HG03342 (cell line): ENCODE data around the gene RAPGEF3.

Experiments used
- ATAC-seq: cut with Tn5 transposase; IDR thresholded peaks from one replicate; pipeline ENCODE4 v1.9.1; 2021; ENCODE audit warnings: mild to moderate bottlenecking, moderate library complexity; ENCODE audit not compliant: unreplicated experiment

The RAPGEF3 gene

DNA sequence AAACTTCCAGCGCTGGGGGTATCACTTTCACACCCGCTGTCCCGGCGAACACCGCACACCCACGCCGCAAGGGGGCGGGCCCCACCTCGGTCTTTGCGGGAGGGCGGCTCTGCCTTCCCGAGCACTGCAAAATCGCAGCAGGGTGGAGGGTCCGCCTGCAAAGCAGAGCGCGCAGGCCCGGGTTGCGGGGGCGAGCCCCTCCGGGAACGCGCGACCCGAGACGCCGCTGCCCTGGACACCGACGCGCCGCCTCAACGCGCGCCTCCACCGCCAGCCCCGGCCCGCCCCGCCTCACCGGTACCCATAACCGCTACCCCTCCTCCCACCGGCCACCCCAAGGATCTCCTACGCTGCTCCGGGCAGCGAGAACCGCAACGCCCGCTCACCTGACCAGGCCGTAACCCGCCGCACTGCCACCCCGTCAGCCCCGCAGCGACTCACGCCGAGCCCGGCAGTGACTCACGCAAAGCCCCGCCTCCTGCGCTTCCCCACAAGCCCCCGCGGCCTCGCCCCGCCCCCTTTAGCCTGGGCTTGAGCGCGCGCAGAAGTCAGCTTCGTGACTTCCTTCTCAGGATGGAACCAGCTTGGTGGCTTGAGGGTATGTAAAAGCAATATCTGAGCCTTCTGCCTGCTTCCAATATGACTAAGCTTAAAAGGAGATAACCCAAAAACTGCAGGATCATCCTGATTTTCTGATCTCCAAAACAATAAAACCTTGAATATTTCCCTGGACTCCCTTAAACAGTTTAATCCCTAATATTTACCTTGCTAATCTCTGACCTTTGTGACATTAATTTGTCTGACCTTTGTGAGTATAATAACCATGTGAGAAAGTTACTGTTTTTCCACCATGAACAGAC, 52.9 kb downstream of the RAPGEF3 start, which contains the start of gene RPAP3:
TSS of gene RPAP3 (minus strand) at position 465 of the 860 bp plus-strand sequence. CDS start 3,190 bp downstream, outside the sequence.
- peak; percentile 81 for ATAC-seq

DNA sequence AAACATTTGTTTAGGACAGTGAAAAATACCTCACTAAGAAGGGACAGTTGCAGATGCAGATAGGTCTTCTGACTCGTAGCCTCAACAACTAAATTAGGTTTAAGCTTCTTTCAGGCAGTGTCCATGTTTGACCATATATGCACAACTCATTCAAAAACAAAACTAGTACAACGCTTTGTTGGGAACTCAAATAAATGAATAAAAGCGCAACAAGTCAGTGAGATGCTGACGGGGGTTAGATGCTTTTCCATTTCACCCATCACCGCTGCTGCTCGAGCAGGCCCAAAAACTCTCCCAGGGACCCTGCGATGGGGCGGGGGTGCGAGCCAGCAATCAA, 53.5 kb downstream of the RAPGEF3 start:
- no peak for ATAC-seq

DNA sequence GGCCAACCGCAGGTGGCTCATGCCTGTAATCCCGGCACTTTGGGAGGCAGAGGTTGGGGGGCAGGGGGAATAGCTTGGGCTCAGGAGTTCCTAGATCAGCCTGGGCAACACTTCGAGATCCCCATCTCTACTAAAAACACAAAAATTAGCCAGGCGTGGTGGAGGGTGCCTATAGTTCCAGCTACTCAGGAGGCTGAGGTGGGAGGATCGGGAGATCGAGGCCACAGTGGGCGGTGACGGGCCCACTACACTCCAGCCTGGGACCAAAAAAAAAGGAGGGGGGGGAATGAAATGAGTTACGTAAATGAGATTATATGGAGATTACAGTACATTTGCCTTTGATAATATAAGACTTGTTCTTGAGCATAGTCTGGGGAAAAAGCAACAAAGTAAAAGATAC, 54.0 kb downstream of the RAPGEF3 start:
- ATAC-seq, result no peak

DNA sequence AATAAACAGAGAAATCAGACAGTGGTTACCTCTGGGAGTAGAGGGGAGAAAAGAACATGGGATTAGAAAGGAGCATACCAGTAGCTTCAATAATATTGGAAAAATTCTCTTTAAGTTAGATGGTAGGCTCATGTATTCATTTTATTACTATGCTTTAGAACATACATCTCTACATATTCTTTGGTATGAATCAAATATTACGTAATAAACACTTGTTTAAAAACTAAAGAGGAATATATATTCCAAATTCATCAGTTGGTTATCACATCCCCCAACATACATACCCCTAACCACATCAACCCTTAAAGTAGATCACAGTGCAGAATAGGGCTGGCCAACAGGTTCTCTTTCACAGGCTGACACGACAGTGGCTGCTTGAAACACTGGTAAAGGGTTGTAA, 58.4 kb downstream of the RAPGEF3 start:
- ATAC-seq, result no peak

DNA sequence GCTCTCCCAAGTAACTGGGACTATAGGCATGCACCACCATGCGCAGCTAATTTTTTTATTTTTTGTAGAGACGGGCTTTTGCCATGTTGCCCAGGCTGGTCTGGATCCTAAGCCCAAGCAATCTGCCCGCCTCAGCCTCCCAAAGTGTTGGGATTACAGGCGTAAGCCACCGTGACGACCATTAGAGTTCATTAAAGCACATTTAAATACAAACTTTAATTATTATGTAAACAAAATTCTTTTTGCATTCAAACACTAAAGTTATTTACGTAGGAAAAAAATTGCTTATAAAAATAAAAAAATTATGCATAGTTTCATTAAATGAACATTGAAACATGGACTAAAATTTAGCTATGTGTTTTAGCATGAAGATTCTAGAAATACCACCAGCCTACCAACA, 60.0 kb downstream of the RAPGEF3 start:
- ATAC-seq, result no peak

DNA sequence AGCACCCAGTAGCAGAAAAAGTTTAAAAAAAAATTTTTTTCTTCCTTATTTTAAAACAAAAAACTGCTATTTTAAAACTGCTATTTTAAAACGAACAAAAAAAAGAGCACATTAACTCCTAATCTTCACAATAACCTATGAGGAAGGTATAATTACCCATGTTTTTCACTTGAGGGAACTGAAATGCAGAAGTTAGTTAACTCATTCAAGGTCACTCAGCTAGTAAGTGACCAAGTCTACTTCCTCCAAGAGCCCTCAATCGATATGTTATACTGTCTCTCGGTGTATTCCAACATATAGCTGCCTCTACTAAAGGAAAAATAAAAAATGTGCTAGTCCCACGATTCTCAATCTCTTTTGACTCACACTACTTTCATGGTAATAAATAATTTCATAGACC, 60.6 kb downstream of the RAPGEF3 start:
- no peak for ATAC-seq

DNA sequence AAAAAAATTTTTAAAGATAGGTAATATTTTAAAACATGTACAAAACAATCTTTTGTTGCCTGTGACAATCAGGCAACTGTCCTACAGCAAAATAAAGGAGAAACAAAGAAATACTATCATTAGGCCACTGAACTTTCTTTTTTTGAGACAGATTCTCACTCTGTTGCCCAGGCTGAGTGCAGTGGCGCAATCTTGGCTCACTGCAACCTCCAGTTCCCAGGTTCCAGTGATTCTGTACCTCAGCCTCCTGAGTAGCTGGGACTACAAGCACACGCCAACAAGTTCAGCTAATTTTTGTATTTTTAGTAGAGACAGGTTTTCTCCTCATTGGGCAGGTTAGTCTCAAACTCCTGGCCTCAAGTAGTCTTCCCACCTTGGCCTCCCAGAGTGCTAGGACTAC, 69.5 kb downstream of the RAPGEF3 start:
- no peak for ATAC-seq

DNA sequence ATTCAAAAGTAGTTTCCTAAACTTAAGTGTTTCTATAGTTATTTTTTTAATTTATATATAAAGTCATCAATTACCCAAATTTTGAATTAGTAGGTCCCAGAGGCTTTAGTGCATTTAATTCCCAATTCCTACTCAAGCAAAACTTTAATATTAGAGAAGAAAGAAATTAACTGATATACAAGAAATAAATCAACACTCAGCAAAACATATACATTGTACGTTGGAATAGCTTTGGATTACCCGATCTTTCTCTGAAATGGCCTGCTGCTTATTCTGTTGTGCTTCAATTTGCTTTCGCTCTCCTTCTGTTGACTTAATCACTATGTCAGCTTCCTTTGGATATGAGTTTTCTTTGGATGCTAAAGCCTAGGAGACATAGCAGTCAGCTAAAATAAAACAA, 71.0 kb downstream of the RAPGEF3 start:
- ATAC-seq, result no peak

DNA sequence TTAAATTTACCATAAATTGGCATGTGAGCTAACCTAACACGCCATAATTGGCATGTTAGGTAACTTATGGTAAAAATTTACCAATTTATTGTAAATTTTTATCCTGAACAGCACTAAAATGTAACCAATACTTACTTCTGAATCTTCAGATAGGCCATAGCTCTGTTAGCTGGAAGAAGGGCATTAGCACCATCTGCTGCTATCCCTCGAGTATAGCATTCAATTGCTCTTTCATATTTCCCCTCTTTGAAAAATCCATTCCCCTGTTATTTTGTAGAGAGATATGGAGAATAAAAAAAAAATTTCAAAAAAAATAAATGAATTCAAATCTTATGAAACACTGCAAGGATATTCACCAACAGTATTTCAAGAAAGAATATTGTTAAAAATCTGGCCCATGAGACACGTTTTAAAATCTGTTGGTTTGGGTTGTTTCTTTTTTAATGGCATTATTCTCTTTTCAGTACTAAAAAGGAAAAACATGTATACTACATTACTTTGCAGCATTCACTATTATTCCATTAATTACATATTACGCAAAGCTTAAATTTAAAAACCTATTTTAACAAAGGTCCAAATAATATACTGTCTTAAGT, 71.9 kb downstream of the RAPGEF3 start:
- no peak for ATAC-seq
